H1 (cell line): ENCODE measurements around the gene COL11A2.

ENCODE experiments used
- BACH1 ChIP-seq: IDR thresholded peaks from 2 replicates; pipeline ENCODE4 v1.6.1; 2012; ENCODE audit warnings: low read length, improper control_type of control experiment
- CEBPB ChIP-seq: IDR thresholded peaks from 2 replicates; pipeline ENCODE4 v1.6.1; 2012; ENCODE audit warnings: low read depth, low read length
- EP300 ChIP-seq, 2 experiments: IDR thresholded peaks; 1 replicate in 1 of 2; 2 replicates in 1 of 2; pipeline ENCODE4 v1.6.1; 2011 to 2012; ENCODE audit warnings: low read depth in 2 of 2, low read length in 2 of 2, mild to moderate bottlenecking in 2 of 2, borderline replicate concordance in 1 of 2, inconsistent platforms in 1 of 2, moderate library complexity in 1 of 2
- EZH2 ChIP-seq: fragments of 200-600 bp; sonication (generic); IDR thresholded peaks from 2 replicates; pipeline ENCODE4 v1.7.1; 2012; ENCODE audit warnings: low read depth, mild to moderate bottlenecking, moderate library complexity, low read length, inconsistent platforms; ENCODE audit not compliant: severe bottlenecking
- GTF2F1 ChIP-seq: IDR thresholded peaks from 2 replicates; pipeline ENCODE4 v1.6.1; 2012; ENCODE audit warnings: low read depth, low read length, improper control_type of control experiment, borderline replicate concordance
- JUND ChIP-seq: IDR thresholded peaks from 2 replicates; pipeline ENCODE4 v1.6.1; 2011; ENCODE audit warnings: mild to moderate bottlenecking, improper control_type of control experiment, low read length
- MAFK ChIP-seq: IDR thresholded peaks from 2 replicates; pipeline ENCODE4 v1.6.1; 2012; ENCODE audit warnings: low read depth, mild to moderate bottlenecking, improper control_type of control experiment, low read length
- RFX5 ChIP-seq: IDR thresholded peaks from 2 replicates; pipeline ENCODE4 v1.6.1; 2011; ENCODE audit warnings: low read depth, low read length, improper control_type of control experiment, borderline replicate concordance
- SIX5 ChIP-seq: IDR thresholded peaks from 2 replicates; pipeline ENCODE4 v1.6.1; 2011; ENCODE audit warnings: mild to moderate bottlenecking, low read depth, low read length
- TAF1 ChIP-seq: IDR thresholded peaks from 2 replicates; pipeline ENCODE4 v1.6.1; 2011; ENCODE audit warnings: mild to moderate bottlenecking, low read depth, low read length
- TF ChIP-seq, protein P1 (sequence below), 3 experiments: IDR thresholded peaks; 1 replicate in 2 of 3; 2 replicates in 1 of 3; pipeline versions ENCODE4 v1.5.1 to v1.6.1; 2011; ENCODE audit warnings: low read length in 3 of 3, mild to moderate bottlenecking in 3 of 3, inconsistent platforms in 2 of 3, low read depth in 1 of 3, moderate library complexity in 1 of 3; ENCODE audit not compliant: insufficient read depth in 1 of 3; ENCODE audit errors: control extremely low read depth in 1 of 3
- TF ChIP-seq, protein P2 (sequence below): IDR thresholded peaks from 2 replicates; pipeline ENCODE4 v1.6.1; 2012; ENCODE audit warnings: inconsistent platforms

- TF ChIP-seq, protein P1, sequence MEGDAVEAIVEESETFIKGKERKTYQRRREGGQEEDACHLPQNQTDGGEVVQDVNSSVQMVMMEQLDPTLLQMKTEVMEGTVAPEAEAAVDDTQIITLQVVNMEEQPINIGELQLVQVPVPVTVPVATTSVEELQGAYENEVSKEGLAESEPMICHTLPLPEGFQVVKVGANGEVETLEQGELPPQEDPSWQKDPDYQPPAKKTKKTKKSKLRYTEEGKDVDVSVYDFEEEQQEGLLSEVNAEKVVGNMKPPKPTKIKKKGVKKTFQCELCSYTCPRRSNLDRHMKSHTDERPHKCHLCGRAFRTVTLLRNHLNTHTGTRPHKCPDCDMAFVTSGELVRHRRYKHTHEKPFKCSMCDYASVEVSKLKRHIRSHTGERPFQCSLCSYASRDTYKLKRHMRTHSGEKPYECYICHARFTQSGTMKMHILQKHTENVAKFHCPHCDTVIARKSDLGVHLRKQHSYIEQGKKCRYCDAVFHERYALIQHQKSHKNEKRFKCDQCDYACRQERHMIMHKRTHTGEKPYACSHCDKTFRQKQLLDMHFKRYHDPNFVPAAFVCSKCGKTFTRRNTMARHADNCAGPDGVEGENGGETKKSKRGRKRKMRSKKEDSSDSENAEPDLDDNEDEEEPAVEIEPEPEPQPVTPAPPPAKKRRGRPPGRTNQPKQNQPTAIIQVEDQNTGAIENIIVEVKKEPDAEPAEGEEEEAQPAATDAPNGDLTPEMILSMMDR (IDR thresholded peaks at IDR 0.05; ENCODE audit: control extremely low read depth in 1 of 3, insufficient read depth in 1 of 3, low read depth in 1 of 3, low read length in 3 of 3): no peak
- TF ChIP-seq GTF2F1 (no peak), TAF1 (peak; percentile 60; the same call in 1 of the 2 replicates), JUND (no peak), MAFK (no peak), EP300 (IDR thresholded peaks at IDR 0.05; ENCODE audit: borderline replicate concordance in 1 of 2, low read depth in 2 of 2, low read length in 2 of 2) (no peak), RFX5 (no peak), CEBPB (no peak), EZH2 (no peak), SIX5 (no peak), BACH1 (no peak)
- TF ChIP-seq, protein P2, sequence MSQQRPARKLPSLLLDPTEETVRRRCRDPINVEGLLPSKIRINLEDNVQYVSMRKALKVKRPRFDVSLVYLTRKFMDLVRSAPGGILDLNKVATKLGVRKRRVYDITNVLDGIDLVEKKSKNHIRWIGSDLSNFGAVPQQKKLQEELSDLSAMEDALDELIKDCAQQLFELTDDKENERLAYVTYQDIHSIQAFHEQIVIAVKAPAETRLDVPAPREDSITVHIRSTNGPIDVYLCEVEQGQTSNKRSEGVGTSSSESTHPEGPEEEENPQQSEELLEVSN: peak; percentile 10; the same call in 1 of the 2 replicates
Observed at GRCh38 chr6:33204415-33205190, 12.3 kb upstream of the COL11A2 start, which contains the start of gene HSD17B8.
